ENCODE data around the gene WARS2.

The WARS2 gene

GRCh38 chr1:118984086-118984721 lies 156.2 kb downstream of the WARS2 start:
- DNase-seq (ENCODE audit: low read depth): no peak

GRCh38 chr1:118983558-118984041 lies 156.9 kb downstream of the WARS2 start:
- no peak for DNase-seq (ENCODE audit: low read depth)

- DNase-seq (ENCODE audit: low read depth): no peak
These were observed 157.5 kb downstream of the WARS2 start for GRCh38 chr1:118982821-118983557.

- DNase-seq (ENCODE audit: low read depth): no peak
These were observed 158.2 kb downstream of the WARS2 start for GRCh38 chr1:118982266-118982665.

- DNase-seq (ENCODE audit: low read depth): no peak
These were observed 159.0 kb downstream of the WARS2 start for GRCh38 chr1:118981436-118981835.

All from T follicular helper cell (primary cell).